GM12878 (cell line): Measurements from ENCODE around the gene GRIN2C. TPM values are rescaled to one million over a fixed set of nuclear protein-coding genes. Genes with fewer than 3 reads are reported as not detected.

Experiments used
- ATAC-seq: fragments of 200-7000 bp; cut with Tn5 transposase; 3 replicates; pipeline ENCODE4 v1.9.1; 2020; ENCODE audit warnings: mild to moderate bottlenecking, moderate library complexity
- BruUV-seq: library from RNA; stranded (reverse); fragments of 400-500 nt; replicated peaks from 2 replicates; lab custom pipeline; 2021; lab: Mats Ljungman, UMichigan
- CTCF ChIA-PET: fragments of 300-600 bp; sonication (Branson Sonifier 250); formaldehyde crosslinking; extraction: SDS; loops from one replicate; lab custom pipeline; 2021; ENCODE audit warnings: inconsistent platforms; lab: Yijun Ruan, JAX
- POLR2A ChIA-PET: fragments of 350-600 bp; formaldehyde crosslinking; extraction: SDS; loops from one replicate; lab custom pipeline; 2021; ENCODE audit warnings: inconsistent platforms; lab: Charles Lee
- RAD21 ChIA-PET: fragments of 300-600 bp; sonication (Branson Sonifier 250); formaldehyde crosslinking; loops from one replicate; lab custom pipeline; 2023; ENCODE audit warnings: antibody characterized with exemption; ENCODE audit not compliant: unreplicated experiment; lab: Charles Lee
- SMC1A ChIA-PET: fragments of 300-600 bp; sonication (Branson Sonifier 250); formaldehyde crosslinking; loops from one replicate; lab custom pipeline; 2023; ENCODE audit not compliant: unreplicated experiment, uncharacterized antibody; lab: Charles Lee
- DNase-seq: peaks from one replicate; pipeline ENCODE4 v3.0.0-alpha.2; 2011; ENCODE audit warnings: low read depth, low spot score
- FAIRE-seq: peaks from 3 replicates; lab custom pipeline; 2011; peaks lifted over from hg19 to GRCh38; lab: Jason Lieb, UNC
- H2AFZ ChIP-seq: 2 replicates; pipeline ENCODE4 v1.6.0; 2011; ENCODE audit warnings: low read depth, low read length, control low read depth; ENCODE audit not compliant: control insufficient read depth
- H3K27ac ChIP-seq: 2 replicates; pipeline ENCODE4 v1.5.1; 2011; ENCODE audit warnings: control low read depth; ENCODE audit not compliant: control insufficient read depth, insufficient read depth
- H3K27me3 ChIP-seq, 2 experiments: replicated peaks in 1 of 2; 2 replicates each; pipeline versions ENCODE4 v1.6.0 to v1.6.1; 2011; ENCODE audit warnings: low read length in 1 of 2; ENCODE audit not compliant: control insufficient read depth in 2 of 2, insufficient read depth in 2 of 2
- H3K36me3 ChIP-seq, 2 experiments: 2 replicates each; pipeline ENCODE4 v1.5.1; 2011; ENCODE audit warnings: low read length in 1 of 2; ENCODE audit not compliant: control insufficient read depth in 2 of 2, insufficient read depth in 2 of 2
- H3K4me1 ChIP-seq: 2 replicates; pipeline ENCODE4 v1.6.1; 2011; ENCODE audit warnings: mild to moderate bottlenecking, low read length, moderate library complexity, mixed read lengths; ENCODE audit not compliant: control insufficient read depth, insufficient read depth
- H3K4me2 ChIP-seq: 2 replicates; pipeline ENCODE4 v1.6.0; 2011; ENCODE audit warnings: control low read depth; ENCODE audit not compliant: control insufficient read depth, insufficient read depth
- H3K4me3 ChIP-seq: fragments of 200-600 bp; sonication (generic); 2 replicates; pipeline ENCODE4 v1.5.1; 2016
- H3K79me2 ChIP-seq: 2 replicates; pipeline ENCODE4 v1.6.0; 2011; ENCODE audit warnings: low read length; ENCODE audit not compliant: control insufficient read depth, insufficient read depth
- H3K9ac ChIP-seq: 2 replicates; pipeline ENCODE4 v1.8.0; 2011; ENCODE audit warnings: low read length, control low read depth, mixed read lengths; ENCODE audit not compliant: control insufficient read depth, insufficient read depth
- H3K9me3 ChIP-seq: replicated peaks from 3 replicates; pipeline ENCODE4 v1.5.1; 2011; ENCODE audit warnings: mild to moderate bottlenecking, low read length; ENCODE audit not compliant: control insufficient read depth, insufficient read depth
- H4K20me1 ChIP-seq: 2 replicates; pipeline ENCODE4 v1.6.0; 2011; ENCODE audit not compliant: control insufficient read depth, insufficient read depth
- IKZF1 ChIP-seq: fragments of 450-650 bp; conservative IDR thresholded peaks from 2 replicates; pipeline ENCODE4 v1.6.1; 2017; ENCODE audit warnings: antibody characterized with exemption, mild to moderate bottlenecking
- NFIC ChIP-seq: IDR thresholded peaks from 2 replicates; pipeline ENCODE4 v1.6.1; 2012; ENCODE audit warnings: low read depth, mild to moderate bottlenecking, inconsistent platforms, low read length, moderate library complexity
- PAX8 ChIP-seq: fragments of 450-650 bp; IDR thresholded peaks from 2 replicates; pipeline ENCODE4 v1.6.1; 2017; ENCODE audit warnings: mild to moderate bottlenecking, moderate library complexity
- WGBS: methylation state at CpG from one replicate; pipeline ENCODE4 v1.1.6; 2016; ENCODE audit warnings: low lambda C conversion rate; ENCODE audit not compliant: insufficient replicate concordance, insufficient coverage; ENCODE audit errors: missing lambda C conversion rate; 5-methylcytosine and 5-hydroxymethylcytosine counted together
- in situ Hi-C: fragments of 300-500 bp; cut with MboI; formaldehyde crosslinking; loops from 9 replicates; pipeline ENCODE4 v1.14.3; 2018; ENCODE audit warnings: mixed read lengths
- intact Hi-C: fragments of 100-400 bp; cut with micrococcal nuclease; formaldehyde crosslinking; loops from one replicate; pipeline ENCODE4 v1.14.2; 2022; ENCODE audit not compliant: unreplicated experiment
- polyA plus RNA-seq, 11 experiments: library from polyadenylated mRNA; depleted of rRNA in 4 of 11; unstranded in 6 of 11; stranded (reverse) in 5 of 11; fragments of >200 nt; fragmentation: Nextera tagmentation in 4 of 11; fragmentation: Illumina TruSeq in 1 of 11; extraction: Ambion mirVana in 4 of 11; extraction: Trizol in 1 of 11; gene quantifications; 1 replicate in 1 of 11; 2 replicates in 10 of 11; pipeline versions ENCODE4 v1.2.1 to v1.2.3, GENCODE V29; 2011 to 2016; ENCODE audit warnings: inconsistent platforms in 2 of 11, missing spikeins in 2 of 11, low read depth in 1 of 11
- total RNA-seq, 4 experiments: library from RNA; depleted of rRNA in 3 of 4; stranded (reverse); fragments of >200 nt in 3 of 4; fragmentation: Illumina TruSeq in 1 of 4; extraction: Trizol in 1 of 4; gene quantifications; 2 replicates each; pipeline versions ENCODE4 v1.2.1 to v1.2.3, GENCODE V29; 2013 to 2021
- TF ChIP-seq, protein P1 (sequence below): IDR thresholded peaks from 2 replicates; pipeline ENCODE4 v1.6.1; 2012; ENCODE audit warnings: improper control_type of control experiment, low read depth, low read length; ENCODE audit not compliant: insufficient replicate concordance
- TF ChIP-seq, protein P2 (sequence below): fragments of 450-650 bp; formaldehyde crosslinking; IDR thresholded peaks from 2 replicates; pipeline ENCODE4 v1.4.0; 2022; ENCODE audit warnings: mild to moderate bottlenecking, moderate library complexity

The GRIN2C gene
- total and polyA plus RNA-seq, 10 of the 15 experiments (the other 5 are each of a cell fraction or from before 2014, with no cell fraction given), result 0.01 to 0.20 (median 0.11) TPM; not detected in 2

DNA sequence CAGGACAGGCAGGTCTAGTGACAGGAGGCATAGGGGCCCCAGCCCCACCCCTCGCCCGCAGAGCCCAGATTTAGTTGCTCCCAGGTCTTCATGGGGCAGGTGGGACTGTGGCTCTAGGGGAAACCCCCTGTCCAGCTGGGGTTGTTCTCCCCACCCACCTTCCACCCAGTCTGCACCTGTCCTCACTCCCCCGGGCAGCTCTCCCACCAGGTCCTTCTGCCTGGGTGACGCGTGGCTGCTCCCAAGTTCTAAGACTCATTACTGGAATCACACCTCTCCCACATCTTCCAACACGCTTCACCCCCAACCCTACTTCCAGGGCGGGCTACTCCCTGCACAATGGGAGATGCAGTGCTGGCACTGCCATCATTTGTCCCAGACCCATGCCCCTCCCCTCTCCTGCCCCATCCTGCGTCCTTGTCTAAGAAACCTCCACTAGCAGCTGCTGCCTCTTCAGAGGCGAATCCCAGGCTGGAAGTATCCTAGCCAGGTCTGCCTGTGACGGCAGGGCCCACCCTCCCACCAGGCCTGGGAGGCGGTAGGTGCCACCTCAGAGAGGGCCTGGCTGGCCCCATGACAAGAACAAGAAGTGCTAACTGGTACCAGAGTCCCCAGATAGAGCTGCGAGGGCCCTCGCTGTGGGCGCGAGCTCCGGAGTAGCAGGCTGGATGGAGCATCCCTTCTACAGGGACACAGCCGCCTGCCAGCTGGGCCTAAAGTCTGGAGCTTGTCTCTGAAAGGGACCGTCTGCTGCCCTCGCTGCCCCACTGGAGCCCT, 22.8 kb downstream of the GRIN2C start:
- TF ChIP-seq, protein P1, sequence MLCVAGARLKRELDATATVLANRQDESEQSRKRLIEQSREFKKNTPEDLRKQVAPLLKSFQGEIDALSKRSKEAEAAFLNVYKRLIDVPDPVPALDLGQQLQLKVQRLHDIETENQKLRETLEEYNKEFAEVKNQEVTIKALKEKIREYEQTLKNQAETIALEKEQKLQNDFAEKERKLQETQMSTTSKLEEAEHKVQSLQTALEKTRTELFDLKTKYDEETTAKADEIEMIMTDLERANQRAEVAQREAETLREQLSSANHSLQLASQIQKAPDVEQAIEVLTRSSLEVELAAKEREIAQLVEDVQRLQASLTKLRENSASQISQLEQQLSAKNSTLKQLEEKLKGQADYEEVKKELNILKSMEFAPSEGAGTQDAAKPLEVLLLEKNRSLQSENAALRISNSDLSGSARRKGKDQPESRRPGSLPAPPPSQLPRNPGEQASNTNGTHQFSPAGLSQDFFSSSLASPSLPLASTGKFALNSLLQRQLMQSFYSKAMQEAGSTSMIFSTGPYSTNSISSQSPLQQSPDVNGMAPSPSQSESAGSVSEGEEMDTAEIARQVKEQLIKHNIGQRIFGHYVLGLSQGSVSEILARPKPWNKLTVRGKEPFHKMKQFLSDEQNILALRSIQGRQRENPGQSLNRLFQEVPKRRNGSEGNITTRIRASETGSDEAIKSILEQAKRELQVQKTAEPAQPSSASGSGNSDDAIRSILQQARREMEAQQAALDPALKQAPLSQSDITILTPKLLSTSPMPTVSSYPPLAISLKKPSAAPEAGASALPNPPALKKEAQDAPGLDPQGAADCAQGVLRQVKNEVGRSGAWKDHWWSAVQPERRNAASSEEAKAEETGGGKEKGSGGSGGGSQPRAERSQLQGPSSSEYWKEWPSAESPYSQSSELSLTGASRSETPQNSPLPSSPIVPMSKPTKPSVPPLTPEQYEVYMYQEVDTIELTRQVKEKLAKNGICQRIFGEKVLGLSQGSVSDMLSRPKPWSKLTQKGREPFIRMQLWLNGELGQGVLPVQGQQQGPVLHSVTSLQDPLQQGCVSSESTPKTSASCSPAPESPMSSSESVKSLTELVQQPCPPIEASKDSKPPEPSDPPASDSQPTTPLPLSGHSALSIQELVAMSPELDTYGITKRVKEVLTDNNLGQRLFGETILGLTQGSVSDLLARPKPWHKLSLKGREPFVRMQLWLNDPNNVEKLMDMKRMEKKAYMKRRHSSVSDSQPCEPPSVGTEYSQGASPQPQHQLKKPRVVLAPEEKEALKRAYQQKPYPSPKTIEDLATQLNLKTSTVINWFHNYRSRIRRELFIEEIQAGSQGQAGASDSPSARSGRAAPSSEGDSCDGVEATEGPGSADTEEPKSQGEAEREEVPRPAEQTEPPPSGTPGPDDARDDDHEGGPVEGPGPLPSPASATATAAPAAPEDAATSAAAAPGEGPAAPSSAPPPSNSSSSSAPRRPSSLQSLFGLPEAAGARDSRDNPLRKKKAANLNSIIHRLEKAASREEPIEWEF, result no peak
- TF ChIP-seq NFIC, result no peak
- TF ChIP-seq PAX8, result no peak
- no peak for TF ChIP-seq IKZF1
- TF ChIP-seq, protein P2, sequence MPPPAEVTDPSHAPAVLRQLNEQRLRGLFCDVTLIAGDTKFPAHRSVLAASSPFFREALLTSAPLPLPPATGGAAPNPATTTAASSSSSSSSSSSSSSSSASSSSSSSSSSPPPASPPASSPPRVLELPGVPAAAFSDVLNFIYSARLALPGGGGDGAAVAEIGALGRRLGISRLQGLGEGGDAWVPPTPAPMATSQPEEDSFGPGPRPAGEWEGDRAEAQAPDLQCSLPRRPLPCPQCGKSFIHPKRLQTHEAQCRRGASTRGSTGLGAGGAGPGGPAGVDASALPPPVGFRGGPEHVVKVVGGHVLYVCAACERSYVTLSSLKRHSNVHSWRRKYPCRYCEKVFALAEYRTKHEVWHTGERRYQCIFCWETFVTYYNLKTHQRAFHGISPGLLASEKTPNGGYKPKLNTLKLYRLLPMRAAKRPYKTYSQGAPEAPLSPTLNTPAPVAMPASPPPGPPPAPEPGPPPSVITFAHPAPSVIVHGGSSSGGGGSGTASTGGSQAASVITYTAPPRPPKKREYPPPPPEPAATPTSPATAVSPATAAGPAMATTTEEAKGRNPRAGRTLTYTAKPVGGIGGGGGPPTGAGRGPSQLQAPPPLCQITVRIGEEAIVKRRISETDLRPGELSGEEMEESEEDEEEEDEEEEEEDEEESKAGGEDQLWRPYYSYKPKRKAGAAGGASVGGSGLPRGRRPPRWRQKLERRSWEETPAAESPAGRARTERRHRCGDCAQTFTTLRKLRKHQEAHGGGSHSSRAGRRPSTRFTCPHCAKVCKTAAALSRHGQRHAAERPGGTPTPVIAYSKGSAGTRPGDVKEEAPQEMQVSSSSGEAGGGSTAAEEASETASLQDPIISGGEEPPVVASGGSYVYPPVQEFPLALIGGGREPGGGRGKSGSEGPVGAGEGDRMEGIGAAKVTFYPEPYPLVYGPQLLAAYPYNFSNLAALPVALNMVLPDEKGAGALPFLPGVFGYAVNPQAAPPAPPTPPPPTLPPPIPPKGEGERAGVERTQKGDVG, result no peak
- SMC1A ChIA-PET, result no interaction called here

More for the DNA sequence above, 22.8 kb downstream of the GRIN2C start:
- Histone ChIP-seq H3K4me1 (peaks cover 16% of the 10 kb centered on the region; the same call in 1 of the 2 replicates), H3K9me3 (no peaks in the 10 kb centered on the region), H2AFZ (no peak overlapping the region), H3K27ac (no peak overlapping the region), H4K20me1 (no peaks in the 10 kb centered on the region), H3K36me3 (peaks cover 0 to 3% of the 10 kb centered on the region in 2 experiments; a peak in 1 of 4 replicates), H3K4me3 (no peak overlapping the region), H3K27me3 (no peaks in the 10 kb centered on the region), H3K4me2 (no peak overlapping the region), H3K79me2 (no peaks in the 10 kb centered on the region), H3K9ac (no peak overlapping the region)
- no peak for DNase-seq
- ATAC-seq, result no peak
- intact Hi-C loops (no loop called here), in situ Hi-C loops (no loop called here)
- BruUV-seq, result no TSS peak
- RAD21 ChIA-PET, result no interaction called here
- WGBS, result 94% methylated on average over 17 of the region's 19 CpGs
- CTCF ChIA-PET, result interaction anchor here (0.9 kb wide), 1 partner anchor 46 kb away, joined by 3 read pairs; no protein-coding TSS in a partner anchor
- no peak for FAIRE-seq
- POLR2A ChIA-PET, result no interaction called here
